GM19328 (cell line): ENCODE data around the gene CASP8.

Experiments used
- ATAC-seq: cut with Tn5 transposase; IDR thresholded peaks from one replicate; pipeline ENCODE4 v1.9.1; 2021; ENCODE audit warnings: mild to moderate bottlenecking, moderate library complexity; ENCODE audit not compliant: unreplicated experiment

The CASP8 gene

DNA sequence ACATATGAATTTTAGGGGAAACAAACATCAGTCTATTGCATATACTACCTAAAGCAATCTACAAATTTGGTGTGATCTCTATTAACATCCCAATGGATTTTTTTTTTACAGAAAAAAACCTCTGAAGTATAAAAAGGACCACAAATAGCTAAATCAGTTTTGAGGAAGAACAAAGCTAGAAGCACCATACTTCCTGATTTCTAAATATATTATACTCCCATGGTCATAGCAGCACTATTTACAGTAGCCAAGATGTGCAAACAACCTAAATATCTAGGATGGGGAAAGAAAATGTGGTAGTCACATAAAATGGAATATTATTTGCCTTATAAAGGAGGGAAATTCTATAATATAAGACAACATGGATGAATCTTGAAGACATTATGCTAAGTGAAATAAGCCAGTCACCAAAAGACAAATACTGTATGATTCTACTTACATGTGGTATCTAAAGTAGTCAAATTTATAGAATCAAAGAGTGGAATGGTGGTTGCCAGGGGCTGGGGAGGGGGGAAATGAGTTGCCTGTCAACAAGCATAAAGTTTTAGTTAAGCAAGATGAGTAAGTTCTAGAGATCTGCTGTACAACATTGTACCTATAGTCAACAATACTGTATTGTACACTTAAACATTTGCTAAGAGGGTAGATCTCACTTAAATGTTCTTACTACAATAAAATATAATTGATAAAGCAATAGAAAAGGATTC lies 17.6 kb upstream of the CASP8 start:
- no peak for ATAC-seq

- no peak for ATAC-seq
Observed at GRCh38 chr2:201244829-201245228, 15.5 kb upstream of the CASP8 start.

DNA sequence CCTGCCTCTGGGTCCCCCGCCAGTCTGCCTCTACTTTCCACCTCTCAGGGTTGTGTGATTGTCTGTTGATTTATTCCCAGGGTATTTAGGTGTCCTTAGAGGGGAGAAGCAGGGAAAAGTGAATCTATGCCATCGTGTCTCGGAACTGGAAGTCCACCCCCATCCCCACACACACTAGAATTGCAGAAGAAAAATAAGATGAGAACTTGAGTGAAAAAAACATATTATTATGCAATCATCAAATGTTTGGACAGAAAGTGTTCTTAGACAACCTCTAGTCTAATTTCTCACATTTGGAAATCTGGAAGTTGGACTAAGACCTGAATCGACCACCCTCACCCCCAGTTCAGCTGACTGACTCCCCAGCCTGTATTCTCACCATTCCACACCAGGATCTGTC lies 14.1 kb upstream of the CASP8 start:
- no peak for ATAC-seq

DNA sequence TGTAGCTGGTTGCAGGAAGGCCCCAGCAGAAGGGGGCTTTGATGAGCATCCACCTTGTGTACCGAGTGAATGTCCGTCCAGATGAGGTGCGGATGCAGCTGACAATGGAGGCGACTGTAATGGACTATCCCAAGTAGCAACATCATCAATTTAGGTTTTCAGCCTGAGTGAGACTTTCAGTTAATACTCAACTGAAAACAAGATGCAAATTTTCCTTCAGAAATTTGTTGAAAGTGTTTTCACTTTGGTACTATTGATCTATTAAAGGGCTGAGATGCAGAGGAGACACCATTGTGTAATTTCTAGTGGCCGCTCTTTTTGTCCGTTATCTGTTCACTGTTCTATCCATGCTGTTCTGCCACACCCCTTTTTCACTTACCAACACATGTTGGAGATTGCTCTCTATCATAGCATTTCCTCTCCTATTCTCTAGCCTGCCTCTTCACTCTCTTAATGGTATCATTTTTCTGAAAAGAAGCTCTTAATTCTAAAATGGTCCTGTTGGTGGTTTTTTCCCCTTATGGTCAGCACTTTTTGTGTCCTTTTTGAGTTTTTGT lies 12.0 kb upstream of the CASP8 start:
- ATAC-seq = no peak

- no peak for ATAC-seq
Observed at GRCh38 chr2:201249889-201250288, 10.4 kb upstream of the CASP8 start.

DNA sequence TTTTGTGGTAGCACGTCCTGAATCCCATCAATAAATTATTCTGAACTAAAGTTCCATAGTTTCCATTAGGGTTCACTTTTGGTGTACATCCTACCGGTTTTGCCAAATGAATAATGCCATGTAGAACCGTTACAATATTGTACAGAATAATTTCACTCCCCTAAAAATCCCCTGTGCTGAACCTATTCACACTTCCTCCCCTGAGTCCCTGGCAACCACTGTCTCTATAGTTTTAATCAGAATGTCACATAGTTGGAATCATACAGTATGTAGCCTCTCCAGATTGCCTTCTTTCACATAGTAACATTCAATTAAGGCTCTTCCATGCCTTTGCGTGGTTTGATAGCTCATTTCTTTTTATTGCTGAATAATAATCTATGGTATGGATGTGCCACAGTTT lies 9.6 kb upstream of the CASP8 start:
- no peak for ATAC-seq

- no peak for ATAC-seq
Observed at GRCh38 chr2:201254081-201254730, 6.1 kb upstream of the CASP8 start.

DNA sequence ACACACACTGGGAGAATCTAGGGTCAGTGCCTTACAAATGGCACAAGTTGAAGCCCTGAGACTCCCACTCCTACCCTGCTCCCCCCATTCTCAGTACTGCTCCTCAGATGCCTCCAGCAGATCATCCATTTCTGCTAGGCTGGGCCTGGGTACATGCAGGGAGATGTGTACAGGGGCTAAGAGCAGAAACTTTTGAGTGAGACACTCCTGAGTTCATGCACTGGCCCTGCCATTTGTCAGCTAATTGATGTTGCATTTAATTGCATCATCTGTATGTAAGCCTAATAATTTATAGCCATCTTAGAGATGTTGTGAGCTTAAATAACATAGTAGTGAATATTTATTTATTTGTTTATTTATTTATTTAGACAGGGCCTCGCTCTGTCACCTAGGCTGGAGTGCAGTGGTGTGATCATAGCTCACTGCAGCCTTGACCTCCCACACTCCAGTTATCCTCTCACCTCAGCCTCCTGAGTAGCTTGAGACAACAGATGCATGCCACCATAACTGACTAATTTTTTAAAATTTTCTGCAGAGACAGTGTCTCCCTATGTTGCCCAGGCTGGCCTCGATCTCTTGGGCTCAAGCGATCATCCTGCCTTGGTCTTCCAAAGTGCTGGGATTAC lies 4.8 kb upstream of the CASP8 start:
- ATAC-seq = no peak

- no peak for ATAC-seq
Observed at GRCh38 chr2:201256082-201256481, 4.3 kb upstream of the CASP8 start.

GRCh38 chr2:201257381-201257955 lies 2.9 kb upstream of the CASP8 start:
- peak; percentile 50 for ATAC-seq

- ATAC-seq = peak; percentile 51
Observed at GRCh38 chr2:201257956-201258665, 2.2 kb upstream of the CASP8 start.

DNA sequence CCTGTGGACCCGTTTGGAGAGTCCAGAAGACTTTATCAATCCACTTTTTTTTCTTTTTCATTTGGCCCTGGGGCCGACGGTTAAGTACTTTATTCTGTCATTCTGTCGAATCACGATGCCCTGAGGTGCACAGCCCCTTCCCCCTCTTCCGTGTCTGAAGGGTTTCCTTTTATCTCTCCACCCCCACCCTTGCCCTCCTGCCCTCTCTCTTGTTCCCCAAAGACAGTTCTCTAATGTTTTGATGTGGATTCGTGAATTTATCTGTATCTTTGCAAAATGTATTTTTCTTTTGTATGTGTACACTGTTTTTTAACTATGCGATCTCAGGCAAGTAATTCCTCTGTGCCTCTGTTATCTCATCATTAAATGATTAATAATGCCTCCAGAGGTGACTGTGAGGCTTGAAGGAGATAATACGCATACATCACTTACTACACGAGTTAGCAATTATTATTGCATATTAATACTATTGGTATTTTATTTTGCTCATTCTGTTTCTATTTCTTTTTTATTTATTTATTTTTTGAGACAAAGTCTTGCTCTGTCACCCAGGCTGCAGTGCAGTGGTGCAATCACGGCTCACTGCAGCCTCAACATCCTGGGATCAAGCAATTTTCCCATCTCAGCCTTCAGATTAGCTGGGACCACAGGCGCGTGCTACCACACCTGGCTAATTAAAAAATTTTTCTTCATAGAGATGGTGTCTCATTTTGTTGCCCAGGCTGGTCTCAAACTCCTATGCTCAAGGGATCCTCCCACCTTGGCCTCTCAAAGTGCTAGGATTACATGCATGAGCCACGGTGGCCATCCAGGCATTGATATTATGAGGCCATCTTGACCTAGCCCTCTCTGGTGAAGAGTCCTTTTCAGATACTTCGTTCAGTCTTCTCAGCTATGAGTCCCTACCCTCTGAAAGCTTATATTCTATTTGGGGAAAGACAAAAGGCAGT lies 1.4 kb upstream of the CASP8 start:
- ATAC-seq = peak; percentile 2

- ATAC-seq = no peak
Observed at GRCh38 chr2:201261471-201261870, 1.1 kb downstream of the CASP8 start.

- no peak for ATAC-seq
Observed at GRCh38 chr2:201261906-201262305, 1.6 kb downstream of the CASP8 start.

GRCh38 chr2:201262718-201263117 lies 2.4 kb downstream of the CASP8 start:
- ATAC-seq = no peak

DNA sequence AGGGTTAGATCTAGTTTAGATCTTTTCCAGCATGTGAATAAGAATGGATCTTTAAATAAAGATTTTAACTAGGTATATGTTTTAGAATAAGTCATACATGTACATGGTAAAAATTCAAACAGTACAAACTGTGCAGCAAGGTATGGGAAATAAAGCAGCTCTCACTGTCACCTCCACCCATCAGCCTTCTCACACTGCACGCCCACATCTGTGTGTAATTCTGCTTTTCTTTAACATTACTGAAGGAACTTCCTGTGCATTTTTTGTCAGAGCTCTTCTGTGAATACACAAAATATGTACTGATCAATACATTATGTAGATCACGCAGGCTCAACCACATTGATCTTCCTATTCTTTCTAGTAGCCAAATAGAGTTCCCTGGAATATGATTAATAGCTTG lies 3.4 kb downstream of the CASP8 start:
- no peak for ATAC-seq

DNA sequence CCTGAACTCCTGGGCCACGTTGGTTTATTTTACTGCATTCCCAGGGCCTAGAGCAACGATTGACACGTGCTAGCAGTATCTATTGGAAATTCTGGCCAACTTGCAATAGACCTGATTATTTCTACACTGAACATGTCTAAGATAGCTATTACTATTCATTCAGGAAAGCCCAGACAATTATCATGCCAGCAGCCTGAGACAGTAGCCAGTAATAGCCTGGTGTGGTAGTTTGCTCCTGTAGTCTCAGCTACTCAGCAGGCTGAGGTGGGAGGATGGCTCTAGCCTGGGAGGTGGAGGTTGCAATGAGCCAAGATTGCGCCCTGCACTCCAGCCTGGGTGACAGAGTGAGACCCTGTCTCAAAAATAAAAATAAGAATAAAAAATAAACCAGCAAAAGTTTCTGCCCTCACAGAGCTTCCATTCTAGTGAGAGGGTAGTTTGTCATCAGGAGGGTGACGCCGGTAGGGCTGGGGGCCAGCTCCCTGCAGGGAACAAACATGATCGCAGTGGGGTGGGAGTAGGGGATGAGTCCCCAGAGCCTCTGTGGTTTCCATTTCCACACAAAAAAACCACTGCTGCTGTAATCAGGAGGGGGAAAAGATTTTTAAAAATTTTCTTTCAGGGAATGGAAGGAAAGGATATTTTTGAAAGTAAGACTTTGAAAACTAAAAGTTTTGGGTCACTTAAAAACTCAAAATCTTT lies 4.3 kb downstream of the CASP8 start:
- no peak for ATAC-seq

DNA sequence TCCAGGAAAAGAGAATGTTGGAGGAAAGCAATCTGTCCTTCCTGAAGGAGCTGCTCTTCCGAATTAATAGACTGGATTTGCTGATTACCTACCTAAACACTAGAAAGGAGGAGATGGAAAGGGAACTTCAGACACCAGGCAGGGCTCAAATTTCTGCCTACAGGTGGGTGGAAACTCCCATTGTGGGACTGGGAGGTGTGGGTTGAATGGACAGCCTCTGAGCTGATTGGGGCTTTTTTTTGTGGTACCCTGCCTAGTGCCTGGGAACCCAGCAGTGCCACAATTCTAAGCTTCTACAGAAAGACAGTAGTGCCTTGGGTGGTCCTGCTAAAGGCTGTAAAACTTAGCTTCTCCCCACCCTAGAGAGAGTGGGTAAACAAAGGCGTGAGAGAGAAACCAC lies 6.3 kb downstream of the CASP8 start:
- ATAC-seq = no peak

DNA sequence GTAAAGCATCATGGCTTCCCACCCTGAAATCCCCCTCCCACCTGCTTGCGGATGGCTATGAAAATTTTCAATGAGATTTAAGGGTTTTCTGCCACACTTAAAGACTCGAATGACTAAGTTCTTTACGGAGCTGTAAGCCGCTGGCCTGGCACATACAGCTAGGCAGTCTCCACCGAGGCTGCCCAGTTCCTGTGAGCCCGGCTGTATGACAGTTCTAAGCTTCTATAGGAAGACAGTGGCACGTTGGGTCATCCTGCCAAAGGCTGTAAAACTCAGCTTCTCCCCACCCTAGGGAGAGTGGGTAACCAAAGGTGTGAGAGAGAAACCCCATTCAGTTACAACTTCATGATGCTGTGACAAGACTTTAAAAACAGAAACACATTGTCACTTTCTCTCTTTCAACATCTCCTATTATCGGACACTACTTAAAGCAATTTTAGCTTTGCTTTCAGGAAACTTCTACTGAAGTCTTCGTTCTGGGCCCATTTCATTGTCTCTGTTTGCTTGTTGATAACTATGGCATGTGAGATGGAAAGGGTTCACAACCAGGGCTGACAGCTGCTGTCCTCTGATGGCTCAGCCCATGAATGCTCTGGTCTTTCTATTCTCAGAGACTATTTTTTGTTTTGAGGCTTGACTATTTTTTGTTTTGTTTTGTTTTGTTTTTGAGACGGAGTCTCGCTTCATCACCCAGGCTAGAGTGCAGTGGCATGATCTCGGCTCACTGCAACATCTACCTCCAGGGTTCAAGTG lies 7.1 kb downstream of the CASP8 start:
- ATAC-seq = no peak
